ENCODE measurements around the gene FAM174B.

Gene FAM174B

GRCh38 chr15:92637626-92638025, 17.9 kb downstream of the FAM174B start:
- TF ChIP-seq SIN3A (IDR thresholded peaks at IDR 0.05; ENCODE audit: borderline replicate concordance, insufficient read depth, low read length) (no peak), FOXP2 (optimal IDR thresholded peaks at IDR 0.05; ENCODE audit: borderline replicate concordance, extremely low read depth, extremely low read length, insufficient read depth) (no peak), POLR2AphosphoS5 (IDR thresholded peaks at IDR 0.05; ENCODE audit: low read depth, low read length) (no peak), REST (IDR thresholded peaks at IDR 0.05; ENCODE audit: insufficient read depth in 1 of 2, low read depth in 2 of 2, low read length in 2 of 2) (no peak), TAF1 (IDR thresholded peaks at IDR 0.05; ENCODE audit: borderline replicate concordance, insufficient read depth, low read length) (no peak)

- TF ChIP-seq TAF1 (IDR thresholded peaks at IDR 0.05; ENCODE audit: borderline replicate concordance, insufficient read depth, low read length): no peak
- no peak for TF ChIP-seq SIN3A (IDR thresholded peaks at IDR 0.05; ENCODE audit: borderline replicate concordance, insufficient read depth, low read length)
Measured at GRCh38 chr15:92636908-92637481, 18.6 kb downstream of the FAM174B start.

GRCh38 chr15:92636401-92636907, 19.1 kb downstream of the FAM174B start:
- TF ChIP-seq FOXP2 (optimal IDR thresholded peaks at IDR 0.05; ENCODE audit: borderline replicate concordance, extremely low read depth, extremely low read length, insufficient read depth): no peak
- TF ChIP-seq TAF1 (IDR thresholded peaks at IDR 0.05; ENCODE audit: borderline replicate concordance, insufficient read depth, low read length): no peak
- no peak for TF ChIP-seq SIN3A (IDR thresholded peaks at IDR 0.05; ENCODE audit: borderline replicate concordance, insufficient read depth, low read length)
- no peak for TF ChIP-seq REST (IDR thresholded peaks at IDR 0.05; ENCODE audit: insufficient read depth in 1 of 2, low read depth in 2 of 2, low read length in 2 of 2)
- TF ChIP-seq POLR2AphosphoS5 (IDR thresholded peaks at IDR 0.05; ENCODE audit: low read depth, low read length): no peak

GRCh38 chr15:92634671-92635201, 20.8 kb downstream of the FAM174B start:
- TF ChIP-seq TAF1 (IDR thresholded peaks at IDR 0.05; ENCODE audit: borderline replicate concordance, insufficient read depth, low read length) (no peak), SIN3A (IDR thresholded peaks at IDR 0.05; ENCODE audit: borderline replicate concordance, insufficient read depth, low read length) (no peak), REST (IDR thresholded peaks at IDR 0.05; ENCODE audit: insufficient read depth in 1 of 2, low read depth in 2 of 2, low read length in 2 of 2) (no peak), POLR2AphosphoS5 (IDR thresholded peaks at IDR 0.05; ENCODE audit: low read depth, low read length) (no peak)

GRCh38 chr15:92634060-92634459, 21.5 kb downstream of the FAM174B start:
- no peak for TF ChIP-seq FOXP2 (optimal IDR thresholded peaks at IDR 0.05; ENCODE audit: borderline replicate concordance, extremely low read depth, extremely low read length, insufficient read depth)
- no peak for TF ChIP-seq SIN3A (IDR thresholded peaks at IDR 0.05; ENCODE audit: borderline replicate concordance, insufficient read depth, low read length)
- TF ChIP-seq TAF1 (IDR thresholded peaks at IDR 0.05; ENCODE audit: borderline replicate concordance, insufficient read depth, low read length): no peak
- no peak for TF ChIP-seq REST (IDR thresholded peaks at IDR 0.05; ENCODE audit: insufficient read depth in 1 of 2, low read depth in 2 of 2, low read length in 2 of 2)
